Spleen (tissue), 7 donors: Measurements from ENCODE around the gene NFIX.

Source experiments
- CTCF ChIP-seq, 11 experiments: fragments of 200-600 bp in 7 of 11; fragments of 450-650 bp in 4 of 11; sonication (generic) in 4 of 11; IDR thresholded peaks in 8 of 11; conservative IDR thresholded peaks in 3 of 11; 1 replicate in 7 of 11; 2 replicates in 4 of 11; pipeline versions ENCODE4 v1.4.0 to v1.8.0; 2016 to 2021; ENCODE audit warnings: antibody characterized with exemption in 11 of 11, inconsistent platforms in 4 of 11, mild to moderate bottlenecking in 1 of 11
- POLR2AphosphoS5 ChIP-seq, 3 donors: sonication (generic); formaldehyde crosslinking; IDR thresholded peaks; one replicate each; pipeline ENCODE4 v1.5.1; 2017; ENCODE audit warnings: antibody characterized with exemption in 3 of 3
- donor health status: DM: no; HTN: no; CAD: no; lungs with moderate emphysema.
- donor health status: DM: no; HTN: no; CAD: no.
- donor health status: DM: no; HTN: no; CAD: no.

GRCh38 chr19:13062317-13062716 is 67.0 kb downstream of the NFIX start:
- no peak for TF ChIP-seq CTCF (IDR thresholded peaks at IDR 0.05 in 8 of 11, conservative IDR thresholded peaks at IDR 0.05 in 3 of 11)
- no peak for TF ChIP-seq POLR2AphosphoS5 (IDR thresholded peaks at IDR 0.05)
